LNCaP clone FGC (cell line): ENCODE measurements around the gene SLC25A14.

Experiments used
- DNase-seq: peaks from one replicate; pipeline ENCODE4 v3.0.0-alpha.2; 2011; ENCODE audit warnings: low read depth
- H3K4me3 ChIP-seq: 2 replicates; pipeline ENCODE4 v1.5.1; 2011; ENCODE audit warnings: mild to moderate bottlenecking, low read depth, low read length, control low read depth
- TF ChIP-seq, protein P1 (sequence below): IDR thresholded peaks from 2 replicates; pipeline ENCODE4 v1.5.1; 2012; ENCODE audit warnings: mild to moderate bottlenecking; ENCODE audit not compliant: control insufficient read depth, insufficient read depth; ENCODE audit errors: extremely low read depth

The SLC25A14 gene

DNA sequence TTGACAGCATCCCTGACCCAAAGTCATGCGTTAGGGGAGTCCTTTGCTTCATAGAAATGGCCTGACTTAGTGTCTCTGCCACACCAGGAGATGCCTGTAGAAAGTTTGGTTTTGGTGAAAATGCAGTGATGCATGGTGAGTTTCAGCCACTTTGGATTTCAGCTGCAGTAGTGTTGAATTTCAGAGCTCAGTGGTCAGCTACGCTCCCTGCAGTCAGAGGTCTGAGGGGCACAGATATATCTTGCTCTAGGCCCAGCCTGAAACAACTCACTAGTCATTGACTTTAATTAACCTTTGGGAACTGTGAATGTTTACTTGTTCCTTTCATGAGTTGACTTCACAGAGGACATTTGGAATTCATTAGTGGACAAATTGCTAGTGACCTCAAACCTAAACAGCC lies 79.5 kb downstream of the SLC25A14 start:
- DNase-seq, result no peak

More for the DNA sequence above, 79.5 kb downstream of the SLC25A14 start:
- TF ChIP-seq, protein P1, sequence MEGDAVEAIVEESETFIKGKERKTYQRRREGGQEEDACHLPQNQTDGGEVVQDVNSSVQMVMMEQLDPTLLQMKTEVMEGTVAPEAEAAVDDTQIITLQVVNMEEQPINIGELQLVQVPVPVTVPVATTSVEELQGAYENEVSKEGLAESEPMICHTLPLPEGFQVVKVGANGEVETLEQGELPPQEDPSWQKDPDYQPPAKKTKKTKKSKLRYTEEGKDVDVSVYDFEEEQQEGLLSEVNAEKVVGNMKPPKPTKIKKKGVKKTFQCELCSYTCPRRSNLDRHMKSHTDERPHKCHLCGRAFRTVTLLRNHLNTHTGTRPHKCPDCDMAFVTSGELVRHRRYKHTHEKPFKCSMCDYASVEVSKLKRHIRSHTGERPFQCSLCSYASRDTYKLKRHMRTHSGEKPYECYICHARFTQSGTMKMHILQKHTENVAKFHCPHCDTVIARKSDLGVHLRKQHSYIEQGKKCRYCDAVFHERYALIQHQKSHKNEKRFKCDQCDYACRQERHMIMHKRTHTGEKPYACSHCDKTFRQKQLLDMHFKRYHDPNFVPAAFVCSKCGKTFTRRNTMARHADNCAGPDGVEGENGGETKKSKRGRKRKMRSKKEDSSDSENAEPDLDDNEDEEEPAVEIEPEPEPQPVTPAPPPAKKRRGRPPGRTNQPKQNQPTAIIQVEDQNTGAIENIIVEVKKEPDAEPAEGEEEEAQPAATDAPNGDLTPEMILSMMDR, result no peak
- H3K4me3 ChIP-seq, result no peak overlapping the region
